Kidney capillary endothelial cell (primary cell): ENCODE measurements around the gene GRM2.
"Not testable (repeated sequence)": the region's sequence is repeated elsewhere in the genome, so short reads cannot be mapped to it uniquely, and the experiment has no call there.

Experiments used
- DNase-seq: peaks from one replicate; pipeline ENCODE4 v3.0.0-alpha.2; 2018; ENCODE audit warnings: low spot score

The GRM2 gene

DNA sequence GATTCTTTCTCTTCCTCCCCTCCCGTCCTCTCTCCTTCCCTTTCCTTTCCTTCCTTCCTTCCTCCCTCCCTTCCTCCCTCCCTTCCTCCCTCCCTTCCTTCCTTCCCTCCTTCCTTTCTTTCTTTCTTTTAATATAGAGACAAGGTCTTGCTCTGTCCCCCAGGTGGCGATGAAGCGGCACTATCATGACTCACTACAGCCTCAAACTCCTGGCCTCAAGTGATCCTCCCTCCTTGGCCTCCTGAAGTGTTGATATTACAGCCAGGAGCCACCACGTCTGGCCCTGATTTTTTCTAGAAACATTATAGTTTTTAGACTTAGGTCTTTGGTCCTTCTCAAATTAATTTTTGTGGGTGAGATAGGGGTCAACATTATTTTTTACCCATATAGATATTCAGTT lies 15.5 kb downstream of the GRM2 start:
- DNase-seq = no peak

DNA sequence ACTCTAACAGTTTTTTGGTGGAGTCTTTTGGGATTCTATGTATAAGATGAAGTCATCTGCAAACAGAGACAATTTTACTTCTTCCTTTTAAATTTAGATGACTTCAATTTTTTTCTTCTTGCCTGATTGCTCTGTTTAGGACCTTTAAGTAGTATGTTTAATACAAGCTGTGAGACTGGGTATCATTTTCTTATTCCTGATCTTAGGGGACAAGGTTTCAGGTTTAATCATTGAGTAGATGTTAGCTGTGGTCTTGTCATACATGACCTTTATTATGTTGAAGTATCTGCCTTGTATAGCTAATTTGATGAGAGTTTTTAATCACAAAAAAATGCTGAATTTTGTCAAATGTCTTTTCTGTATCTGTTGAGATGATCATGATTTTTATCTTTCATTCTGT lies 20.6 kb downstream of the GRM2 start:
- no peak for DNase-seq

DNA sequence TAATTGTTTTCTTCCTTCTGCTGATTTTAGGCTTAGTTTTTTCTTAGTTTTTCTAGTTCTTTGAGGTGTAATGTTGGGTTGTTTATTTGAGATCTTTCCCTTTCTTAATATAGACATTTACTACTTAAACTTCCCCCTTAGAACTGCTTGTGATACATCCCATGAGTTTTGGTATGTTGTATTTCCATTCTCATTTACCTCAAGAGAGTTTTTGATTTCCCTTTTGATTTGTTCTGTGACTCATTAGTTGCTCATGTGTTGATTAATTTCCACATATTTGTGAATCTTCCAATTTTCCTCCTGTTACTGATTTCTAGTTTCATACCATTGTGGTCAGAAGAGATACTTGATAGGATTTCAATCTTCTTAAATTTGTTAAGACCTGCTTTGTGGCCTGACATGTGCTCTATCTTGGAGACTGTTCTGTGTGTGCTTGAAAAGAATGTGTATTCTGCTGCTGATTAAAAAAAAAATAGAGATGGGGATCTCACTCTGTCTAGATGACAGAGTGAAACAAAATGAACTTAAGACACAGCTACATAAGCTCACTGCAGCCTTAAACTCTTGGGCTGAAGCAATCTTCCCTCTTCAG lies 22.3 kb downstream of the GRM2 start:
- no peak for DNase-seq

DNA sequence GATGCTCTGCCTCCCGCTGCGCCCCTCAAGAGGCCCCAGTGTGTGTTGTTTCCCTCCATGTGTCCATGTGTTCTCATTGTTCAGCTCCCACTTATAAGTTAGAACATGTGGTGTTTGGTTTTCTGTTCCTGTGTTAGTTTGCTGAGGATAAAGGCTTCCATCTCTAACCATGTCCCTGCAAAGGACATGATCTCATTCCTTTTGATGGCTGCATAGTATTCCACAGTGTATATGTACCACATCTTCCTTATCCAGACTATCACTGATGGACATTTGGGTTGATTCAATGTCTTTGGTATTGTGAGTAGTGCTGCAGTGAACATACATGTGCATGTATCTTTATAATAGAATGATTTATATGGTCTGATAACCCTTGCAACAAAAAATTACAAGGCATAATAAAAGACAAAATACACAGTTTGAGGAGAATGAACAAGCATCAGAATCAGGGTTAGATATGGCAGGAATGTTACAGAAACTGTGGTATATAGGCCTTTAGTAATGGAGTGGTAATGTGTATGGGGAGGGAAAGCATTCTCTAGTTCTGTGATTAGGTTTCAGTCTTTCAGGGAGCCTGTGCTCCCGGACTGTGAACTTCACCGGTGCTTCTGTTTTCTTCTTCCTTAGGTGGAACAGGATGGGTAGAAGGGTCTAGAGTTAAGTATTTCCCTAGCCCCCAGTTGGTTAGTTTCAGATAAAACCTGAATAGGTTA lies 27.1 kb downstream of the GRM2 start:
- DNase-seq = no peak

DNA sequence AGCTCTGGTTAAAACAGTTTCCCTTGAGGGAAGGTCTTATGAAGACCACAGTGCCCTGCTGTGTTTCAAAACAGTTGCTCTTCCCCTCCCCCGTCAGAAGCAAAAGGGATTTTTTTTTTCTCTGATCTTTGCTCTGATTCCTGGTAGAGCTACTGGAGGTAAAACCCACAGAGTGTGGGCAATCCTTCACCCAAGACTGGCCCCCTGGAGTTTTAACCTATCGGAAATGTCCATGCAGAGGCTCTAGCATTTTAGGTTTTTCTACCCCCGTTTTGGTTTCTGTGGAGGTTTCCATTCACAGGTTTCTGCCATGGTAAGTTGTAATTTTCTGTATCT lies 27.7 kb downstream of the GRM2 start:
- no peak for DNase-seq

DNA sequence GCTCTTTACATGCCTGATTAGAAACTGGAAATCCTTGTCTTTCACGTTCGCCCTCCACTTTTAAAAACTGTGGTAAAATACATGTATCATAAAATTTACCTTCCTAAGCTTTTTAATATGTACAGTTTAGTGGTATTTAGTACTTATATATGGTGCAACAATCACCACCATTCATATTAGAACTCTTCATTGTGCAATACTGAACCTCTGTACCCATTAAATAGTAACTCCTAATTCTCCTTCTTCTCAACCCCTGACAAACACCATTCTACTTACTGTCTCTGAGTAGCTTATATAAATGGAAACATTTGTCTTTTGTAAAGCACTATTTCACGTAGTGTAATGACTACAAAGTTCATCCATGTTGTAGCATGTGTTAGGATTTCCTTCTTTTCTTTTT lies 28.2 kb downstream of the GRM2 start:
- no peak for DNase-seq

DNA sequence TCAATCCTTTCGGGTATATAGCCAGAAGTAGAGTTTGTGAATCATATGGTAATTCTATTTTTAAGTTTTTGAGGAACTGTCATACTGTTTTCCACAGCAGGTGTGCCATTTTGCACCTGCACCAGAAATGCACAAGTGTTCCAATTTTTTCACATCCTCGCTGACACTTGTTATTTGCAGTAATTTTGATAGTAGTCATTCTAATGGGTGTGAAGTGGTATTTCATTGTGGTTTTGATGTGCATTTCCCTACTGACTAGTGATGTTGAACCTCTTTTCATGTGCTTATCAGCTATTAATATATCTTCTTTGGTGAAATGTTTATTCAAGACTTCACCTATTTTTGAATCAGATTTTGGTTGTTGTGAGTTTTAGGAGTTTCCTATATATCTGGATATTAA lies 29.1 kb downstream of the GRM2 start:
- no peak for DNase-seq

DNA sequence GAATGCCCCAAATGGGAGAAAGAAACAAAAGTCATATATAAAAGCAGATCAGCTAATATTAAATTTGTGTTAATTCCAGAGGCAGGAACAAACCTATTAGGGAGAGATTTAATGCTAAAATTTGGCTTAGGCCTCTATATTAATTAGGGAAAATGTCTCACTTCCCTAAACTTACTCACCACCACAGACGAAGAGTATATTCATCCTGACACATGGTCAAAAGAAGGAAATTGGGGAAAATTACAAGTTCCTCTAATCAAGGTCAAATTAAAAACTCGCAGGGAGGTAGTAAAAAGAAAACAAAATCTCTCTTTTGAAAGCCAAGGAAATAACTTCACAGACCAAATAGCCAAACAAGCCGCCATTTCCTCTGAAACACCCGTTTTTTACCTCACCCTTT lies 32.2 kb downstream of the GRM2 start:
- DNase-seq = no peak

DNA sequence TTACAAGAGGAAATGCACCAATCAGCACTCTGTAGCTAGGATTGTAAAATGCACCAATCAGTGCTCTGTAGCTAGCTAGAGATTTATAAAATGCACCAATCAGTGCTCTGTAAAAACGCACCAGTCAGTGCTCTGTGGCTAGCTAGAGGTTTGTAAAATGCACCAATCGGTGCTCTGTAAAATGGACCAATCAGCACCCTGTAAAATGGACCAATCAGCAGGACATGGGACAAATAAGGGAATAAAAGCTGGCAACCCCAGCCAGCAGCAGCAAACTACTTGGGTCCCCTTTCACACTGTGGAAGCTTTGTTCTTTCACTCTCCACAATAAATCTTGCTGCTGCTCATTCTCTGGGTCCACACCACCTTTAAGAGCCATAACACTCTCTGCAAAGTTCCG lies 35.5 kb downstream of the GRM2 start:
- not testable (repeated sequence) for DNase-seq

DNA sequence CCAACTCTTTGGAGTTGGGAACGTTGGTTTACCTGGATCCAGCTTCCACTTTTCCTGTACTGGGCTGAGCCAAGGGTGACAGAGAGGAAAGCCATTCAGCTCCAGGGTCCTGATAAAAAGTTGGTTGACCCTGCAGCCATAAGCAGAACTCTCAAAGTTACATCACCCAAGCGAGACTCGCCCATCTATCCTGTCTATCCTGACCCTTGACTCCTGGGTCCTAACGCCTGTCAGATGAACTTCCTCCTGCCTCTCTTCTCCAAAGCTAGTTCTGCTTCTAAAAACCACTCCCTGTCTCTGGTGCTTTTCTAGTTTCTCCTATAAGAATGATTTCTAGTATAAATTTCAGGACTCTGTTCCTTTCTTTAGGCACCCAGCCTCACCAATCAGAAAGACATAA lies 36.1 kb downstream of the GRM2 start:
- DNase-seq = not testable (repeated sequence)

DNA sequence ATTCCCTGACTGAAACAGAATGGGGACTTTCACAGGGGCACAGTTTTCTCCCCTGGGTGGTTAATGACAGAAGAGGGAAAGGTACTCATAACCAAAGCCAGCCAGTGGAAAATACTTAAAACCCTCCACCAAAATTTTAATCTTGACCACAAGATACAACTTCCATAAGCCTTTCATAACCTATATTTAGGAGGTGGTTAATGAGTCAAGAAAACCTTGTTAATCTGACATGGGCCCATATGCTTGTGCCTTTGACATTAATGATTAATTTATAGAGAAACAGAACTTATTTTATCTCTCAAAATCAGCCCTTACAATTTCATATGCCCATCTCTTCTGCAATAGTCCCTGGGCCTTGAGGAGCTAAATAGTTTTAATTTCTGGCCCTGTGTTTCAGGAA lies 41.0 kb downstream of the GRM2 start:
- DNase-seq = no peak

DNA sequence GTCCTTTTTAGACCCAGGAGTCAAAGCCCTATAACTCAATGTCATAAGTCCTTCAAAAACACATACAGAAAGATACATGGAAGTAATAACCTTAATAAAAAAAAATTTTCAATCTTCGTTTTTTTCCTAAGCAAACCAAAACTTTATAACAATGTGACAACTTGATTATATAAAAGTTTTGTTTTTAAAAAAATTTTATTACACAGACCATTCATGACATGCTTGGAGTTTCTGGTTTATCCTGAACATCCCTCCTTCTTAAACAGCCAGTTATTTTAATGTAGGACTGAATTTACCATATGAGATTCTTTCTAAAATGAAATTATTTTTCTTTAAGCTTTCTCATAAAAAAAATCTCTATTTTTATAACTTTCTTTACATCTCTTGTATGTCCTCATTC lies 41.5 kb downstream of the GRM2 start:
- DNase-seq = no peak

DNA sequence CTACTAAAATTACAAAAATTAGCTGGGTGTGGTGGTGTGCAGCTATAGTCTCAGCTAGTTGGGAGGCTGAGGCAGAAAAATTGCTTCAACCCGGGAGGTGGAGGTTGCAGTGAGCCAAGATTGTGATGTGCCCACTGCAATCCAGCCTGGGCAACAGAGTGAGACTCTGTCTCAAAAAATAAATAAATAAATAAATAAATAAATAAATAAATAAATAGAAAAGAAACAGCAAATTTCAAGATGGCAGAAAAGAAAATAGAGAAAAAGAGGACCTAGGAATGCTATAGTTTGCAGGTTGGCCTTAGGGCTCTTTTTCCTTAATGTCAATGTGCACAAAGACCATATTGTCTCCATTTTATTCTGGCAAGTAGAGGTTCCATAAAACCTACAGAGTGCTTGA lies 44.0 kb downstream of the GRM2 start:
- DNase-seq = no peak

DNA sequence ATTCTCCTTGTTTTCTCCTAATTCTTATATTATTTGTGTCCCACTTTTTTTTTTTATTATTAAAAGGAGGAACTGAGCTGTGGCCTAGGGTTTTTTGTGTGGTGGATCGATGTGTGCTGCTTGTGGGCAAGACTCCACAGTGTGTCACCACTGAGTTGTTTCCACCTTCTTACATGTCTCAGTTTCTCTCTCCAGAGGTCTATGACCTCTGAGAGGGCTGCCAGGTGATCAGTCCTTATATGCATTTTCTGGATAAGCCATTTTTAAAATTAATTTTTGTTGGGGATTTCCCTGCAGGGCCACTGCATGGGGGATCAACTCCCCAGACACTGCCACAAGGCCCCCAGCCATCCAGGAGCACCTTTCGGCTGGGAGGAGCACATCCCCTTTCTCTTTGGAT lies 44.4 kb downstream of the GRM2 start:
- DNase-seq = no peak

DNA sequence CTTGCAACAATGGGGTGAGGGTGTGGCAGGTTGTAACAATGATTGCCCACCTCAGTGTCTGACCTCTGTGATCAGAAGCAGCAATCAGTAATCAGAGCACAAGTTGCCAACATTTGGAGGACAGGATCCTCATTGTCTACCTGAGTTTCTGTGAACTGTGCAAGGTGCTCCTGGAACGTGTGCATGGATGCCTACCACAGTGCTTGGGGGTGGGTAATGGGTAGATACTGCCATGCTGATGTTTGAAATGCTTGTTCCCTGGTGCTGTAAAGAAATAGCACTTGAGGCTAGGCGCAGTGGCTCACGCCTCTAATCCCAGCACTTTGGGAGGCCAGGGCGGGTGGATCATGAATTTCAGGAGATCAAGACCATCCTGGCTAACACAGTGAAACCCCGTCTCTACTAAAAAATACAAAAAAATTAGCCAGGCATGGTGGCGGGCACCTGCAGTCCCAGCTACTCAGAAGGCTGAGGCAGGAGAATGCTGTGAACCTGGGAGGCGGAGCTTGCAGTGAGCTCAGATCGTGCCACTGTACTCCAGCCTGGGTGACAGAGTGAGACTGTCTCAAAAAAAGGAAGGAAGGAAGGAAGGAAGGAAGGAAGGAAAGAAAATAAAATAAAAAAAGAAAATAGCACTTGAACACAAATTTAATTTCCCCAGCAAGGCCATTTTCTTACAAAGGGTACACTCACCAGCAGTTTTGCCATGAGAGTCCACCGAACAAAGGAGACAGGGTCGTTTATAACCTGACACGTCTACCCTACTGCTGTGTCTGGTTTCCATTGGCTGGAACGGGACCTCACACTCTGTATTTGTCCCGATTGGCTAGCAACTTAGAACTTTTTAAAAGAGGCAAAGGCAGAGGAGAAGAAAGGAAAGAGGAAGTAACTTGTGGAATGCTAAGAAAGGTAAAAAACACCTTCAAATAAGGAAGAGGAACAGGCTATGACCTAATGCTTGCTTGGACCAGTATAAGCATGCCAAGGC lies 47.2 kb downstream of the GRM2 start:
- DNase-seq = not testable (repeated sequence)

DNA sequence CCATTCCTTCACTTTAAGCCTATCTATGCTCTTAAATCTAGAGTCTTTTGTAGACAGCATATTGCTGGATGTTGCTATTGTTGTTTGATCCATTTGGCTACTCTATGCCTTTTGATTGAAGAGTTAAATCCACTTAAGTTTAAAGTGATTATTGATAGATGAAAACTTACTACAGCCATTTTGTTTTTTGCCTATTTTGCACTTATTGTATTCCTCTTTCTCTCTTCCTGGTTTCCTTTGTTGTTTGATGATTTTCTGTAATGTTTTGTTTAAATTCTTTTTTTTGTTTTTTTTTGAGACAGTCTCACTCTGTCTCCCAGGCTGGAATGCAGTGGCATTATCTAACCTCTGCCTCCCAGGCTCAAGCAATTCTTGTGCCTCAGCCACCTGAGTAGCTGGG lies 52.3 kb downstream of the GRM2 start:
- no peak for DNase-seq
